ENCODE measurements around the gene NAA15.

NAA15 gene

GRCh38 chr4:139256349-139256748 is 45.0 kb upstream of the NAA15 start (continued):
- TF ChIP-seq ZSCAN18 (tag by site-specific recombination; IDR thresholded peaks at IDR 0.05) (no peak), ZFP41 (tag by site-specific recombination; IDR thresholded peaks at IDR 0.05; ENCODE audit: borderline replicate concordance) (no peak), MYNN (tag by site-specific recombination; IDR thresholded peaks at IDR 0.05; ENCODE audit: borderline replicate concordance) (no peak), PRDM1 (tag by site-specific recombination; IDR thresholded peaks at IDR 0.05) (no peak), KLF1 (tag by site-specific recombination; IDR thresholded peaks at IDR 0.05) (no peak), CTCF (tag by site-specific recombination; IDR thresholded peaks at IDR 0.05) (no peak), ZNF580 (tag by site-specific recombination; IDR thresholded peaks at IDR 0.05) (no peak), SP7 (tag by site-specific recombination; IDR thresholded peaks at IDR 0.05) (no peak)
- TF ChIP-seq, protein P1, sequence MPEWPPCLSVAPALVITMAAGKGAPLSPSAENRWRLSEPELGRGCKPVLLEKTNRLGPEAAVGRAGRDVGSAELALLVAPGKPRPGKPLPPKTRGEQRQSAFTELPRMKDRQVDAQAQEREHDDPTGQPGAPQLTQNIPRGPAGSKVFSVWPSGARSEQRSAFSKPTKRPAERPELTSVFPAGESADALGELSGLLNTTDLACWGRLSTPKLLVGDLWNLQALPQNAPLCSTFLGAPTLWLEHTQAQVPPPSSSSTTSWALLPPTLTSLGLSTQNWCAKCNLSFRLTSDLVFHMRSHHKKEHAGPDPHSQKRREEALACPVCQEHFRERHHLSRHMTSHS (tag by site-specific recombination; IDR thresholded peaks at IDR 0.05), result no peak

- H3K4me1 ChIP-seq (ENCODE audit: control insufficient read depth, insufficient read depth, low read length), result no peaks in the 10 kb centered on the region
- CTCF ChIA-PET, result interaction anchor here (1.0 kb wide), 1 partner anchor 9 kb away, joined by 6 read pairs; no protein-coding TSS in a partner anchor
- TF ChIP-seq, protein P2, sequence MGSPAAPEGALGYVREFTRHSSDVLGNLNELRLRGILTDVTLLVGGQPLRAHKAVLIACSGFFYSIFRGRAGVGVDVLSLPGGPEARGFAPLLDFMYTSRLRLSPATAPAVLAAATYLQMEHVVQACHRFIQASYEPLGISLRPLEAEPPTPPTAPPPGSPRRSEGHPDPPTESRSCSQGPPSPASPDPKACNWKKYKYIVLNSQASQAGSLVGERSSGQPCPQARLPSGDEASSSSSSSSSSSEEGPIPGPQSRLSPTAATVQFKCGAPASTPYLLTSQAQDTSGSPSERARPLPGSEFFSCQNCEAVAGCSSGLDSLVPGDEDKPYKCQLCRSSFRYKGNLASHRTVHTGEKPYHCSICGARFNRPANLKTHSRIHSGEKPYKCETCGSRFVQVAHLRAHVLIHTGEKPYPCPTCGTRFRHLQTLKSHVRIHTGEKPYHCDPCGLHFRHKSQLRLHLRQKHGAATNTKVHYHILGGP (tag by site-specific recombination; IDR thresholded peaks at IDR 0.05), result no peak
- TF ChIP-seq ZNF610 (tag by site-specific recombination; IDR thresholded peaks at IDR 0.05; ENCODE audit: borderline replicate concordance) (no peak), ZSCAN23 (tag by site-specific recombination; IDR thresholded peaks at IDR 0.05) (no peak), ZSCAN30 (tag by site-specific recombination; IDR thresholded peaks at IDR 0.05) (no peak), ZNF221 (tag by site-specific recombination; IDR thresholded peaks at IDR 0.05; ENCODE audit: borderline replicate concordance) (no peak), ZNF26 (tag by site-specific recombination; IDR thresholded peaks at IDR 0.05) (no peak), ZNF133 (tag by site-specific recombination; IDR thresholded peaks at IDR 0.05) (no peak), ZNF280C (tag by site-specific recombination; IDR thresholded peaks at IDR 0.05) (no peak), ZNF311 (tag by site-specific recombination; IDR thresholded peaks at IDR 0.05; ENCODE audit: borderline replicate concordance) (no peak), ZNF629 (tag by site-specific recombination; IDR thresholded peaks at IDR 0.05) (no peak), ZNF777 (tag by site-specific recombination; IDR thresholded peaks at IDR 0.05; ENCODE audit: borderline replicate concordance) (no peak)
- no peaks in the 10 kb centered on the region for H3K9me3 ChIP-seq (ENCODE audit: control insufficient read depth, insufficient read depth, low read depth, low read length)
- H3K36me3 ChIP-seq (ENCODE audit: control insufficient read depth in 2 of 2, insufficient read depth in 1 of 2, low read length in 2 of 2), result no peaks in the 10 kb centered on the region
- POLR2A ChIA-PET, result interaction anchor here (1.4 kb wide), 1 partner anchor 36 kb away, joined by 3 read pairs; the partner anchor contains the start of gene NAA15
- no peak overlapping the region for H3K27ac ChIP-seq (ENCODE audit: extremely low read depth, low read depth, low read length)
- no peak overlapping the region for H3K4me3 ChIP-seq (ENCODE audit: low read depth, low read length)
Measured at GRCh38 chr4:139265654-139266053, 35.7 kb upstream of the NAA15 start.
